Measurements from ENCODE around the gene SURF1. TPM values are rescaled to one million over a fixed set of nuclear protein-coding genes. Genes with fewer than 3 reads are reported as not detected.

The SURF1 gene
- total and polyA plus RNA-seq, 10 of the 15 experiments (the other 5 are each of a cell fraction or from before 2014, with no cell fraction given), result 17.9 to 46.4 (median 29.6) TPM

DNA sequence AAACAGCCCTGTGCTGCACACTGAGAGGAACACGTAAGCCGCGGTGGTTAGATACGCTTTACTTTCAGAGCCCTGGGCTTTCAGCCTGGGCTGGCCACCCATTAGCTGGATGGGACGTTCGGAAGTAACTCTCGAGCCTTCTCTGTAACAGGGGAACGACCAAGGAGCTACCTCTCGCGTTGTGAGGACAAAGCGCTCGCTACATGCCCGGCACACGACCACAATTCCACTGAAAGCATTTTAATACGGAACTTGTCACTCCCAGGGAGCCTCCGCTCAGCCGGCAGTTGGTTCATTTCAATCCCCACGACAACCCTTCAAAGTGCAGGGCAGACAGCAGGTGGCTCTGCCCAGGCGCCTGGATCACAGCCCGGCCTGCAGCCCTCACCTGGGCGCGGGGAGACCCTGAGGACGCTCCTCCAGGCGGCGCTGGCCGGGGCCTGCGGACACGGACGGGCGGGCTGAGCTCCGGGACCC, 368 bp downstream of the SURF1 start:
- BruUV-seq (replicated peaks), result TSS peak; percentile 62

DNA sequence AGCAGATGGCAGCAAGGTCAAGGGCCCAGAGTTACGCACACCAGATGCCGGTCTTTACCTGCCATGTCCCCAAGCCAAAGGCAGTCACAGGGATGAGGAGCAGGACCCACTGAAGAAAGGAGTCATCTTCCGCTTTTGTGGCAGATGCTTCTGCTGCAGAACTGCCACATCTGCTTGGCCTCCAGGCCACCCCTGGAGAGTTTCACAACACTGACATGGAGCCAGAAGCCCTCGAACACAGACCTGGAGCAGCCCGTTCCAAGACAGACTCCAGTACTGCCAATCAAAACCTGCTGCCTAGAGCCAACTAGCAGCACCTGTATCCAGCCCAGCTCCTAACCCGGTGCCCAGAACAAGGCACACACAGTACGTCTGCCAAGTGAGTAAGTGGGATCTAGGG, 1.5 kb downstream of the SURF1 start:
- Histone ChIP-seq H3K36me3 (ENCODE audit: control insufficient read depth in 2 of 2, insufficient read depth in 2 of 2, low read length in 1 of 2) (peaks cover 19 to 34% of the 10 kb centered on the region in 2 experiments), H3K4me3 (peak overlapping the region; percentile 91; the same call in 1 of the 2 replicates), H3K4me2 (ENCODE audit: control insufficient read depth, insufficient read depth) (no peak overlapping the region), H3K79me2 (ENCODE audit: control insufficient read depth, insufficient read depth, low read length) (peaks cover 30% of the 10 kb centered on the region), H3K9me3 (replicated peaks; ENCODE audit: control insufficient read depth, insufficient read depth, low read length) (no peaks in the 10 kb centered on the region), H3K27ac (ENCODE audit: control insufficient read depth, insufficient read depth) (no peak overlapping the region), H2AFZ (ENCODE audit: control insufficient read depth, low read depth, low read length) (no peak overlapping the region), H4K20me1 (ENCODE audit: control insufficient read depth, insufficient read depth) (no peaks in the 10 kb centered on the region; the same call in 1 of the 2 replicates), H3K27me3 (replicated peaks in 1 of 2; ENCODE audit: control insufficient read depth in 2 of 2, insufficient read depth in 2 of 2, low read length in 1 of 2) (no peaks in the 10 kb centered on the region), H3K9ac (ENCODE audit: control insufficient read depth, insufficient read depth, low read length) (no peak overlapping the region), H3K4me1 (ENCODE audit: control insufficient read depth, insufficient read depth, low read length) (peaks cover 4% of the 10 kb centered on the region)
- no peak for ATAC-seq
- intact Hi-C loops (cut with micrococcal nuclease; ENCODE audit: unreplicated experiment), result no loop called here
- DNase-seq (ENCODE audit: low read depth, low spot score), result no peak
- RAD21 ChIA-PET (ENCODE audit: unreplicated experiment), result no interaction called here
- SMC1A ChIA-PET (ENCODE audit: uncharacterized antibody, unreplicated experiment), result no interaction called here
- in situ Hi-C loops (cut with MboI), result no loop called here
- POLR2A ChIA-PET, result interaction anchor here (1.1 kb wide), 1 partner anchor 20 kb away, joined by 3 read pairs; no protein-coding TSS in a partner anchor
- CTCF ChIA-PET, result interaction anchor here (3.1 kb wide), 1 partner anchor 17 kb away, joined by 16 read pairs; no protein-coding TSS in a partner anchor
- no peak for FAIRE-seq
- no TSS peak for BruUV-seq (replicated peaks)
- 92% methylated on average over 7 of the region's 7 CpGs for WGBS (ENCODE audit: insufficient coverage, insufficient replicate concordance, low lambda C conversion rate, missing lambda C conversion rate)
- TF ChIP-seq ZSCAN29 (IDR thresholded peaks at IDR 0.05) (no peak), POLR2A (IDR thresholded peaks at IDR 0.05; ENCODE audit: low read depth, low read length) (peak; percentile 40)

More for the DNA sequence above, 368 bp downstream of the SURF1 start:
- Histone ChIP-seq H2AFZ (ENCODE audit: control insufficient read depth, low read depth, low read length) (no peak overlapping the region), H3K4me3 (peak overlapping the region; percentile 91), H3K27me3 (replicated peaks in 1 of 2; ENCODE audit: control insufficient read depth in 2 of 2, insufficient read depth in 2 of 2, low read length in 1 of 2) (no peaks in the 10 kb centered on the region), H3K9me3 (replicated peaks; ENCODE audit: control insufficient read depth, insufficient read depth, low read length) (no peaks in the 10 kb centered on the region), H3K27ac (ENCODE audit: control insufficient read depth, insufficient read depth) (peak overlapping the region; percentile 33), H3K9ac (ENCODE audit: control insufficient read depth, insufficient read depth, low read length) (peak overlapping the region; percentile 83), H3K4me2 (ENCODE audit: control insufficient read depth, insufficient read depth) (peak overlapping the region; percentile 45), H4K20me1 (ENCODE audit: control insufficient read depth, insufficient read depth) (no peaks in the 10 kb centered on the region; the same call in 1 of the 2 replicates), H3K79me2 (ENCODE audit: control insufficient read depth, insufficient read depth, low read length) (peaks cover 21% of the 10 kb centered on the region), H3K36me3 (ENCODE audit: control insufficient read depth in 2 of 2, insufficient read depth in 2 of 2, low read length in 1 of 2) (peaks cover 17 to 27% of the 10 kb centered on the region in 2 experiments), H3K4me1 (ENCODE audit: control insufficient read depth, insufficient read depth, low read length) (no peaks in the 10 kb centered on the region; the same call in none of the 2 replicates)
- in situ Hi-C loops (cut with MboI) (no loop called here), intact Hi-C loops (cut with micrococcal nuclease; ENCODE audit: unreplicated experiment) (no loop called here)
- CTCF ChIA-PET, result interaction anchor here (0.8 to 3.1 kb wide), 6 partner anchors 9 to 123 kb away, joined by 3 to 16 read pairs (median 3); partner anchors contain the start of gene SLC2A6
- TF ChIP-seq, protein P1, sequence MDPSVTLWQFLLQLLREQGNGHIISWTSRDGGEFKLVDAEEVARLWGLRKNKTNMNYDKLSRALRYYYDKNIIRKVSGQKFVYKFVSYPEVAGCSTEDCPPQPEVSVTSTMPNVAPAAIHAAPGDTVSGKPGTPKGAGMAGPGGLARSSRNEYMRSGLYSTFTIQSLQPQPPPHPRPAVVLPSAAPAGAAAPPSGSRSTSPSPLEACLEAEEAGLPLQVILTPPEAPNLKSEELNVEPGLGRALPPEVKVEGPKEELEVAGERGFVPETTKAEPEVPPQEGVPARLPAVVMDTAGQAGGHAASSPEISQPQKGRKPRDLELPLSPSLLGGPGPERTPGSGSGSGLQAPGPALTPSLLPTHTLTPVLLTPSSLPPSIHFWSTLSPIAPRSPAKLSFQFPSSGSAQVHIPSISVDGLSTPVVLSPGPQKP (IDR thresholded peaks at IDR 0.05; ENCODE audit: low read depth, low read length), result no peak
- TF ChIP-seq RCOR1 (conservative IDR thresholded peaks at IDR 0.05; ENCODE audit: low read depth, low read length), result no peak
- TF ChIP-seq NR2C2 (IDR thresholded peaks at IDR 0.05; ENCODE audit: borderline replicate concordance, control insufficient read depth, insufficient read length, low read depth), result no peak
- no peak for TF ChIP-seq EP300 (IDR thresholded peaks at IDR 0.05; ENCODE audit: borderline replicate concordance in 1 of 2, control insufficient read depth in 1 of 2, low read depth in 2 of 2, low read length in 2 of 2)
- TF ChIP-seq TCF3 (IDR thresholded peaks at IDR 0.05; ENCODE audit: borderline replicate concordance, insufficient read depth, low read depth, low read length), result 0 out of 2 replicates have a peak, but pooled peaks have one; percentile 2
- POLR2A ChIA-PET, result interaction anchor here (0.9 to 2.2 kb wide), 7 partner anchors 8 to 26 kb away, joined by 3 to 10 read pairs (median 3); partner anchors contain the start of genes MED22, RPL7A and STKLD1
- ATAC-seq (peak; percentile 41), FAIRE-seq (no peak), DNase-seq (ENCODE audit: low read depth, low spot score) (no peak)
- SMC1A ChIA-PET (ENCODE audit: uncharacterized antibody, unreplicated experiment), result interaction anchor here (0.6 kb wide), 3 partner anchors 26 to 779 kb away, joined by 3 to 5 read pairs (median 4); no protein-coding TSS in a partner anchor
- 2% methylated on average over 28 of the region's 31 CpGs for WGBS (ENCODE audit: insufficient coverage, insufficient replicate concordance, low lambda C conversion rate, missing lambda C conversion rate)
- RAD21 ChIA-PET (ENCODE audit: unreplicated experiment), result interaction anchor here (0.6 to 1.4 kb wide), 3 partner anchors 61 to 189 kb away, joined by 3 read pairs; no protein-coding TSS in a partner anchor
